GM13977 (cell line): ENCODE measurements around the gene TK2.

Source experiments
- DNase-seq: peaks from one replicate; pipeline ENCODE4 v3.0.0; 2012; ENCODE audit warnings: low spot score
- CTCF ChIP-seq: IDR thresholded peaks from 2 replicates; pipeline ENCODE4 v1.5.1; 2012; ENCODE audit warnings: mild to moderate bottlenecking, control low read depth; ENCODE audit not compliant: insufficient read depth; ENCODE audit errors: extremely low read depth, missing control alignments
- in situ Hi-C: fragments of 300-500 bp; cut with MboI; formaldehyde crosslinking; loops from one replicate; pipeline ENCODE4 v1.12.0; 2022; ENCODE audit warnings: low sequenced_read_pairs, low pct_unique_long_range_greater_than_20kb, mixed read lengths, inconsistent platforms; ENCODE audit not compliant: unreplicated experiment

The TK2 gene

GRCh38 chr16:66510711-66511601 is 39.0 kb downstream of the TK2 start:
- in situ Hi-C loops: no loop called here
- DNase-seq: no peak
- TF ChIP-seq CTCF: no peak

GRCh38 chr16:66510298-66510697 is 39.6 kb downstream of the TK2 start:
- no peak for TF ChIP-seq CTCF
- DNase-seq: no peak
- in situ Hi-C loops: no loop called here

- no peak for TF ChIP-seq CTCF
- in situ Hi-C loops: no loop called here
- no peak for DNase-seq
Measured at GRCh38 chr16:66509576-66509975, 40.3 kb downstream of the TK2 start.

GRCh38 chr16:66508914-66509496 is 40.9 kb downstream of the TK2 start:
- no peak for DNase-seq
- in situ Hi-C loops: no loop called here
- no peak for TF ChIP-seq CTCF

- DNase-seq: peak; percentile 57
- in situ Hi-C loops: no loop called here
- TF ChIP-seq CTCF: peak; percentile 9
Measured at GRCh38 chr16:66508248-66508913, 41.5 kb downstream of the TK2 start.

- in situ Hi-C loops: no loop called here
- DNase-seq: no peak
- no peak for TF ChIP-seq CTCF
Measured at GRCh38 chr16:66507731-66508239, 42.1 kb downstream of the TK2 start.
